GF-D8 (cell line): ENCODE data around the gene SDC1.

Experiments used
- DNase-seq: peaks from one replicate; lab custom pipeline; 2025; lab: John Stamatoyannopoulos, UW

The SDC1 gene

DNA sequence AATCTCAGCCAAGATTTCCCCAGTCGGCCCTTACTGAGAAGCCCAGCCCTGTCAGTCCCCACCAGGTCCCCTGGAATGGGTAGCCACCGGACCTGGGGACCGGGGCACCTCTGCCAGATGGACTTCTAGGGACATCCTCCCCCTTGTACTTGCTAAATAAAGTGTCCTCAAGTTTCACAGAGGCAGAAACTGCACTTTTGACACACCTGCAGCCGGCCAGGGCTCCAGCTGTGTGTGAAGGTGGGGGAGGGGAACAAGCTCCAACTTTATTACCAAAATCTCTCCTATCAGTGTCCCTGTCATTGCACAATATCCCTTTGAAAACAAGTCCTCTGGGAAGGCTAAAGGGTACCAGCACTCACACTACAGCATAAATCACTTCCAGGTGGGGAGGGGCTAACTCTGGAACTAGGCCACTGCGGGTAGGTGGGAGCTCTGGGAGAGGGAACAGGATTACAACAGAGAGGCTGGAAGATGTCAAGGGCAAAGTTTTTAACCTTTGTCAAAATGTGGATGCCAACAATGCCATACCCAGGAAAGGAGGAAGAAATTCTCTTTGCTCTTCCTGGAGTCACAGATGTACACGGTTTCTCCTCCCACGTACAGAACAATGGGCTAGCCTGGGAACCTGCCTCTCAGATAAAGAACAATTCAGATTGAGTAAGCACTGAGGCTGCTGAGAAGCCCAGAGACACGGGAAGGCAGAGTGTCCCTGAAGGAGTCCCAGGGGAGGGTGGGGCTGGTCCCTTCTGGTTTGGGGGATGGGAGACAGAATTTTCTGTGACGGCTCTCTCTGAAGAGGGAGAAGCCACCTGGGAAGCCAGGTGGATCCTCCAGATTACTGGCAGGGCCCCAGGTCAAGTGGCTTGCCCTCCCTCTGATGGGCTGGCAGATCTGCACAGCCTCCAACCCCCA, 11.0 kb downstream of the SDC1 start:
- DNase-seq, result no peak

DNA sequence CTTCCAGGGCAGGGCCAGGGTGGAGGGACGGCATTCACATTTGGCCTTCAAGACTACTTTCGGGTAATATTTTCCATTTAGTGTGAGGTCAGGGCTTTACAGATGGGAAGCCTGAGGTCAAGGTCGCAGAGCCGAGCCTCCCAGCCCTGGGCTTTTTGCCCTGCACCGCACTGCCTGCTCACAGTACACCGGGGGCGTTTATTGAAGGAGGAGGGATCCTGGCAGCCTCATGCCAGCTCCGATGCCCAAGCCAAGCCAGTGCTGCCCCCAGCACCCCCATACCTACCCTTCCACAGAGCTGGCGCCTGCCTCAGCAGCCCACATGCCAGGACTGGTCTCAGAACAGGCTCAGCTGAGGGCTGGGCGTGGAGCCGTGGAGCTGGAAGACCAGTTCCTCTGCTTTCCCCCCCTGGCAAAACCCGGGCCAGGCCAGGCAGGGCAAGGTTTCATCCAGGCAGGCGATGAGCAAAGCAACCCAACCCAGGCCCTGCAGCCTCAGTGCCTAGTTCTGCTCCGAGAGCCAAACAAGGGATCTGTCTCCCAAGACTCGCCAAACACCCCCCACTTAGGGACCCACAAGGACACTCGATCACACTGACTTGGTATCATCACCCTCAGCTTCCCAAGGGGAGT, 11.9 kb downstream of the SDC1 start:
- DNase-seq, result no peak

DNA sequence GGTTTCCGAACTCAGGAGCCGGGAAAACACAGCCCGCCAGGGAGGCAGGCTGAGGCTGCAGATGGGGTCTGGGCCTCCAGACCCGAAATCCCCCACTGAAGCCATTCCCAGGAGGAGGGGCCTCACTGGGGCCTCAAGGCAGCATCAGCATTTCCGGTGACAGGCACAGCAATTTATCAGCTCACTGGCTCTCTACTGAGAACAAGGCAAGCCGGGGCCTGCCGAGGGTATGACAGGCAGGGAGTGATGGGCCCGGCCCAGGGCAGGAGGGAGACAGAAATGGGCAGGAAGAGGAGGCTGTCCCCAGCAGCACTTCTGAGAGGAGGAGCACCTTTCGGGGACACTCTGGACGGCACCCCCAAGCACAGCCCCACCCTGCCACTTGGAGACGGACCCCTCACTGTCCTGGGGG, 12.5 kb downstream of the SDC1 start:
- DNase-seq, result no peak

DNA sequence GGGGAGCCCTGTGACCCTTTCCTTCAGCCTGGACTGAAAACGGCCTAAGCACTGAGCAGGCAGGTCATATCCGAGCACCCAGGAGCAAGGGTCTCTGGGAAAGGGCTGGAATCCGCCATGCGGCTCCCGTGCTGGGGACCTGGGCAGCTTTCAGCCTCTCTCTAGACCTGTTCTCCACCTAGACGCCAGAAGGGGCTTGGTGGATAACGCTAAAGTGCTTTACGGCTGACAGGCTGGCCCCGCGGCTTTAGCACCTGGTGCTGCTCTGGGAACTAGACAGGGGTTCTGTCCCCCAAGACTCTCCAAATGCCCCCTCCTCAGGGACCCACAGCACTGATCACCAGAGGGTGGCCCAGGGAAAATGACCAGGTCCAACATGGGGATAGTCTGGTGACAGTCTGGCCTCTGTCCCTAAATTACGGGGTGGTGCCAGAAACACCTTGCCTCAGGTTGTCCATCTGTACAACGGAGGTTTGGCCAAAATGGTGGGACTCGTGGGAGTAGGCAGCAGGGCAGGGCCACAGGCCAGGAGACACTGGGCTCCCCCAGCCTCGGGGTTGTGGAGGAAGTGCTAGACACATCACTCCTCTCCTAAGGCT, 13.0 kb downstream of the SDC1 start:
- no peak for DNase-seq

DNA sequence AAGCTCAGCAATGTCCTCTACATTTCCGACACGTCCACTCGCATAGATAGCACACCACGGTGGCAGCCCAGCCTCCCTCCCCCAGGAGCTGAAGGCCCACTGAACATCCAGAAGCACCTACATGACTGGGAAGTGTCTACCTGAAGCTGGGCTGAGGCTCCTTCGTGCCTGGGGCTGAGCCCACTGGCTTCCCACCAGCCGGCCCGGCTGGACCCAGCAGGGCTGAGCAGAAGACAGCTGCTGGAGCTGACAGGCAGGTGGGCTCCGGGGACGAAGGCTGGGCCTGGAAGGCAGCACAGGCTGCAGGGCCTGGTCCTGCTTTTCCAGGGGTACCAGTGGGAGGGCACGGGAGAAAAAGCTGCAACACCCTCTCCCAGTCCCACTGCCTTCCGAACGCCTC, 13.5 kb downstream of the SDC1 start:
- no peak for DNase-seq

DNA sequence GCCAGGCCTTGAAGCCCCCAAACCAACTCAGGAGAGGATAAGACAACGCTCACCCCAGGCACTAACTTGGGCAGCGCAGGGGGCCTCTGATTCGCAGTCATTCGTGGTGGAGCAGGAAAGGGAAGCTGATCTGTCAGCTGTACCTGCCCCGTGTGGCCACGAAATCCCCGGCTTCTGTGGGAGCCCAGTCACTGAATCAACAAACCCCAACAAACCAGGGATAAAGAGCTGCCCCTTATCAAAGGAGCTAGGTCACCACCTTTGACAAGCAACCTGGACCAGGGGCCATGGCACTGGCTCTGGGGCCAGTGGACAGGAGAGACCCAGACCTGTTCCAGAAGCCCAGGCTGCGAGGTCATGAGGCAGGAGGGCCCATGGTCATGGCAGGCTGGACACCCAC, 14.5 kb downstream of the SDC1 start:
- DNase-seq, result no peak

DNA sequence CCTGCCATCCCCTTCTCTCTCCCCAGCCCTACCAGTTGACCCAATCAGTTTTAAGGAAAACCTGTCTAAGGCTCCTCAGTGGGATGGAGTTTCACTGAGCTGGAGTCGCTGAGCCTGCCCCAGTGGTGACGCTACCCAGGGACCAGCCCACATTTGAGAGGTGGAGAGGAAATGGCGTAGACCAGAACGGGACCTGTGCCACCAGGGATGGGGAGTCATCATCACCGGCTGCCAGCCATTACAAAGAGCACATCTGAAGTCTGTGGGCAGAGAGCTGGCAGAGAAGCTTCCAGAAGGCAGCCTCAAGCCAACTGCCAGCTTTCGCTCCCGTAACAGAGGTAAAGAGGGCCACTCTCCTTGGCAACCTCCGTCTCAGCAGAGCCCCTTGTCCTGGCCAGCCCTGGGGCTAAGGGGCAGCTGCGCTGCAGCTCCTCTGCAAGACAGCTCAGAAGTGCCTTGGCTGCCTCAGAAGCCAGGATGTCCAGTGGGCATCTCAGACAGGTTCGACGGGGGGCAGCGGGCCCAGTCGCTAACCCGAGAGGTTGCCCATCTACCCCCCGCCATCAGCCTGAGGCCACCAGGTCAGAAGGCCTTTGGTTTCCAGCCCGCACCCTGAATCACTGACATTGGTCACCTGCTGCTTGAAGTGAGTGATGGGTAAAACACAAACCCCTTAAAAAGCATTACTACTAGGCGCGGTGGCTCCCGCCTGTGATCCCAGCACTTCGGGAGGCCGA, 15.4 kb downstream of the SDC1 start:
- DNase-seq, result no peak

DNA sequence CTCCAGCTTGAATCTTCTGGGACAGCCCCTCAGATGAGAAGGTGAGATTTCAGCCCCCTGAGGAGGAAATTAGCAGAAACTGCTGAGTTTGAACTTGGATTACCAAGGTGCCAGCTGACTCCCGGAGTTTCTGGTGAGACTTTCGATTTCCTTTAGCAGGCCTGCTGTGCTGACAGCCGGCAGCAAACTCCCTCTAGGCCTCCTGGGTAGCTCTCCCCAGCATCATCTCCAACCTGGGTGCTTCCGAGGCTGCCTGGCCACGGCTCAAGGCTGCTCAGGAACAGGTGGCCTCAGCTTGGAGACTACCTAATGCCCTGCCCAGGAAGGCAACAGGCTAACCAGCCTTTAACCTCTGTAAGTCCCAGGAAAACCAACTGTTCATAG, 16.5 kb downstream of the SDC1 start:
- DNase-seq, result no peak

DNA sequence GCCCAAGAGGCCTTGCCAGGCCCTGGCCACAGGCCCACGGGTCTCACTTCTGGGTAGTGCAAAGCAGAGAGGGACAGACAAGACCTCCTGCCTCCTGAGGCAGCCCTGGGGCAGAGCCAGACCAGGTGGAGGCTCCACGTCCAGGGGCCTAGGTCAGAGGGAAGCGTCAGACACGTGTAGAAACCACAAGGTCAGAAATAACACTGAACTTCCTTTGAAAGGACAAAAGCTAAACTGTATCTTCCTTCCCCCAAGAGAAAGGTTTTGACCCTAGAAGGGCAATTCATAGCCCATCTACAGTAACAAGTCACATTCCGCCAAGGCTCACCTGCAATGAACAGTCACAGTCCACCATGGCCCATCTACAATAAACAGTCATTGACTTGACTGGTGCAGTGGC, 17.9 kb downstream of the SDC1 start:
- DNase-seq, result no peak

DNA sequence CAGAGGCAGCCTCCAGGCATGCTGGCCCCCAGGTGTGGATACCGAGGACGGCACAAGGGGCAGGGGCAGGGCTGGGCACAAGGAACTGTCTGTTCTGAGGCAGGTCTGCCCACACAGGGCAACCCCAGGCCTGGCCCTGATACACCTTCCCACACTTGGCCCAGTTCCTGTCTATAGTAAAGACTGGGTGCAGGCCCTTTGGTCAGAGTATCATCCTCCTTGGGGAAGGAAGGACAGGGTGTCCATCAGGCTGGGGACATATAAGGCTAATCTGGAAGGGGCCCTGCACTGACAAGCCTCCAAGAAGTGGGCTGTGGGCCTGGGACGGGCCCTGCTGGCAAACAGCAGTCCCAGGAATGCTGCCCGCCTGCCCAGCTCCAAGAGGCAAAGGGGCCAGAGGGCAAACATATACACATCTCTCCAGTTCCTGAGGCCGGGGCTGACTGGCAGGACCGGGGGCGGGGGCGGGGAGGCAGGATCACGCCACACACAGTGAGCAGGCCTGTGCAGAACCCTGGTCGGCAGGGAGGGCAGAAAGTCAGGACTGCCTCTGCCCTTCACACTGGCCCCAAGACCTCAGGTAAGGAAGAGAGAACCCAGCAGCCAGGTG, 18.9 kb downstream of the SDC1 start:
- DNase-seq, result no peak

DNA sequence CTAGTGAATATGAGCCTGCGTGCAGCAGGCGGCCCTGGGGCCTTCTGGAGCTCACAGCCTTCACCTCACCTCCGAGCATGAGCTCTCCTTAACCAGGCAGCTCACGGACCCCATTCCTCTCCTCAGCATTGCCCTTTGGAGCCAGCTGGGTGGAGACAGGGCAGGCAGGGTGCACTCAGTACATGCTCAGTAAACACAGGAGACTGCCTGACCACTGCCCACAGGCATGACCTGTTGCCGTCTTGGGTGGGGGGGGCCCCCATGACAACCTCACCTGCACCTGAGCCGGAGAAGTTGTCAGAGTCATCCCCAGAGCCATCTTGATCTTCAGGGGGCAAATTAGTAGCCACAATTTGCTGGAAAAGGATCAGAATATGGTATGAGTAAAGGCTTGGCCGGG, 19.9 kb downstream of the SDC1 start:
- no peak for DNase-seq

DNA sequence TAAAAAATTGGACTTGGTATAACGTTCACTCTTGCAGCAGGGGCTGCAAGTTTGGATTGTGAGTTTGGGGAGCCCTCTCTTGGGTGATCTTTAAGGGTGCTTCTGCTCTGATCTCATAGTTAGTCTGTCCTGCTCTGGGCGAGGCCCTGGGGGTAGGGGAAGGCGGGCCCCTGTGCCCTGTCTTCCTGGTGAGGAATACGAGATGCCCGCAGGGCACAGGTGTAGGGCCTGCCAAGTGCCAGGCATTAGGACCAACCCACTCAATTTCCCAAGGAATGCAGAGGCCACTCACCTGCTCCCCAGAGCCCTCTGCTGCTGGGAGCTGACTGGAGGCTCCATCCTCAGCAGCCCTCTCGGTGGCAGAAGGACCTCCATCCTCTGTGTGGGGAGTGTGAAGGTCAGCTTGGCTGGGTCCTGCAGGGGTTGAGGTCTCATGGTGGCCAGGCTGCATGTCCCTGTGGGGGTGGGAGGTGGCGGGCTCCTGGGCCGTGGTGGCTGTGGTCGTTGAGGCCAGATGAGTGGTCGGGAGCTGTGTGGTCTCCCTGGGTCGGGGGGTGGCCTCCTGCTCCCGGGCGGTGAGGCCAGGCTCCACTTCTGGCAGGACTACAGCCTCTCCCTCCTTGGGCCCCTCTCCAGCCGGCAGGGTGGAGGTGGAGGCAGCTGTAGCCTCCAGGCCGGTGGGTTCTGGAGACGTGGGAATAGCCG, 21.3 kb downstream of the SDC1 start:
- no peak for DNase-seq

DNA sequence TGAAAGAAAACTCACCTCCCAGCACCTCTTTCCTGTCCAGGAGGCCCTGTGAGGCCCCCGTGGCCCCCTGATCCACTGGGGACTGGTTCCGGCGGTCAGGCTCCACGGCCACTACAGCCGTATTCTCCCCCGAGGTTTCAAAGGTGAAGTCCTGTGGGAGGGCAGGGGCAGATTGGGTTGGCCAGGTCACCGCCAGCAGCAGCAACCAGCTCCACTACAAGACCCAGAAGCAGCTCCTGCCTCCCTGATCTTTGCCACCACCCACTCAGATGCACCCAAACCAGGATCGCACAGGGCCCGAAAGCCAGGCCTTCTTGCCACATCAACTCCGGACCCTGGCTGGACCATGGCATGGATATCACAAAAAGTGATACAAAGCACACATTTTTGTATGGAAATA, 21.9 kb downstream of the SDC1 start:
- no peak for DNase-seq

DNA sequence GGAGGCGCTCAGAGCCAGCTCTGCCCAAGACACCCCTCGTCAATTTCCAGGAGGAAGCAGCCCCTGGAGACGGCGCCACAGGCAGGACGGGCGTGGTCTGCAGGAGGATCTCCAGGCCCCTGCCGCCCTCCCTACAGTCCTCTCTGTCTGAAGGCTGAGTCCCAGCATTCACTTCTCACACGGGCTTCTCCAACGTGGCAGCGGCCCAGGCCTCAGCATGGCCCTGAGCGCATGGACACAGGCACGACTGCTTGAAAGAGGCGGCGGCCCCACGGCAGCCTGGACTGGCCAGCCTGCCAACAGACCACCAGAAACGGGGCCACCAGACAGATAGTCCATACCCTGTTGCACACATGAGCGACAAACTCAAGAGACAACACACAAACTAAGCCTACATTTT, 23.3 kb downstream of the SDC1 start:
- DNase-seq, result no peak

DNA sequence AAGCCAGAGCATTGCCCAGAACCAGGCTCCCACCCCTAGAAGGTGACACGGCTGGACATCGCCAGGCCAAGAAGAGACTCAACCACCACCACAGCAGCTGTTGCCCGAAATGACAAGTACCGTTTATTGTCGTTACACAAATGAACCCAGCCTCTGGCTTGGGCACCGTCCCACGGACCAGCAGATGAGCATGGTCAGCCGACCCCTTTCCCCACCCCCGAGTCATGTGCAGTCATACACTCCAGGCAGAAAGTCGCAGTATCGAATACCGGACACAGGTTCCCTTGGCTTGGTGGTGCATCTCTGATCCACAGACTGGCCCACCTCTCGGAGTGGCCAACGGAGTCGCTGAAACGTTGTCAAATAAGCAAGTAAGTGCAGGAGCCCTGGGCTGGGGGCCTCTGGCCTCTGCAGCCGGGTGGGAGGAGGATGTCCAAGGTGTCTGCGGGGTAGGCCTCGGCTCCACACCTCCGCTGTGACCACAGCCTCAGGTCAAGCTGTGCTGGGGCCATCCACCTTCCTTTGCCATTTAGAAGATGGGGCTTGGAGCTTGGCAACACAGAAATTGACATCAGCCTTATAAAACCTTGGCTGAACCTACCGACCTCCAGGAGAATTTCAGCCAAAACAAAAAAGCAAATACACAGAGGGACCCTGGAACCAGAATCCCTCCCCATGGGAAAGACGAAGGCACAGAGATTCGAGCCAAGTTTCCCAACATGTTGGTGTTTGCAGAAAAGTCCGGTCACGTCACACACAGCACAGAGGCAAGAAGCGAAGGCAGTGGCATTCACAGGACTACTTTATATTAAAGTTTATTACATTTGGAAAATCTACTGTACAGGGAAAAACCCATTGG, 24.0 kb downstream of the SDC1 start:
- DNase-seq, result no peak

DNA sequence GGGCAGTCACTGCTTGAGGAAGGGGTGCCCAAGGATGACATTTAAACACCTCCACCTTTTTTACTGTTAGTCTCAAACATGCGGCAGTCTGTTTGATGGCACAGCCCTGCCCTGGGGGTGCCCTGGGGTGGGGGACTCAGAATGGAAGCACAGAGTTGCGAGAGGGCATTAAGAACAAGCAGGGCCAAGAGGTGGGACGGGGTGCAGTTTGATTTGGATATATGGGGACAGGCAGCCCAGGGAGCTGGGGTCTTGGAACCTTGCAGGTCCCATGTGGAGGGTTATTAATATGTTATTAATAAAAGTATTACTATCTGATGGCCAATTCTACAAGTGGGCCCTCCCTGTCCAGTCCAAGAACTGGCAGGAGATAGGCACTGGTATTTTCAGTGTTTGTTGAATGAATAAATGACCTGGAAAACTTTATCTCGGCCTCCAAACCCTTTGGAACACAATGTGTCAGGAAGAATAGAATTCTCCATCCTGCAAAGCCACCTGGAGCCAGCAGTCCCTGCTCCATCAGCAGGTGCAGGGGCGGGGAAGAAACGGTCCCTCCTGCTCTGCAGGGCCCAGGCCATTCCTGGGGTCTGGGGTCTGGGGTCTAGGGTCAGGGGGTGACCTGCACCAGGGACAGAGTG, 25.2 kb downstream of the SDC1 start:
- DNase-seq, result no peak

DNA sequence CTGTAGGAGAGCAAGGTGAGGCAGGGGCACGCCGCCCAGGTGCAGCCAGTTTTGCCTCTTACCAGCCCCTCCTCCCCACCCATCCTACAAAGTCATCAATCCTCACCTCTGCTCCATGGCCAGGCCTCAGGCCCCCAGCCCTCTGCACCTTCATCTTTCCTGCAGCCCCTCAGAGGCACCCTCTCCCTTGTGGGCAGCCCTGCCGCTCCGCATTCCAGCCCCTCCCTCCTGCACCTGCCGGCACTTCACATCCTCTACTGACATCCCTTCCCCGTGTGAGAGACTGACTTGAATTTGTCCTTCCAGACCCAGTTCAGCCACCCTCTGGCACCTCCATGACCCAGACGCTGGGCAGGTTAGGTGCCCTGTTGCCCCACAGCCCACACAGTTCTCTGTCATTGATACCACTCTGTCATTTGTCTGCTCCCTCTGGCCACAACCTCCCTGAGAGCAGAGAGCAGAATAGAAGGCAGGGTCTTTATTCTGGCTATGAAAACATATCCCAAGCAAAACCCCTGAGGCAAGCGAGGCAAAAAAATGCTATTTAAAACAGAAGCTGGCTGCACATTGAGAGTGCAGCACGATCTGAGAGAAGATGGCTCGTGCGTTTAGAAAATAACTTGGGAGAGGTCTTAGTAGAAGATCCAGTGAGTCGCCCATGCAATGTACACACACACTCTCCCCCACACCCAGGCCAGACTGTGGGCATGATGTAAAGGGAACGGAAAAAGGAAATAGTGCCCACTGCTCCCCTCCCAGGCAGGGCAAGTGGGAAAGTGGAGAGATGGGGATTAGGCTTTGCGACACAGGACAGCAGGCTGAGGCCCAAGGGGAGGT, 25.9 kb downstream of the SDC1 start:
- DNase-seq, result no peak

DNA sequence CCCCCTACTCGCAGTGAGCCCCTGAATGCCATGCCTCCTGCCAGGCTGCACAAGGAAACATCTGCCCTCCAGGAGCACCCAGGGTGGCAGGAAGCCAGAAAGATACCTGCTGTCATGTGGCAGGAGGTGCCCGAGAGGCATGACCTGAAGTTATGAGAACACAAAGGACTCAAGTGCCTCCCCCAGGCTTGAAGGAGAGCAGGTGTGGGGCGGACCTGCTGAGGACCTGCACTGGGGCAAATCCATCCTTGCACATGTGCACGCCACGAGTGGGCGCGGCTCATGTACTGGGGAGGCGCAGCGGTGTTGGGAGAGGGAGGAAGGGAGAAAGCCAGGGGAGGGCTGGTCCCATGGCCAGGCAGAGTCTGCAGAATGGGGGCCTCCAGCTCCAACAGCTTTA, 26.9 kb downstream of the SDC1 start:
- DNase-seq, result no peak

DNA sequence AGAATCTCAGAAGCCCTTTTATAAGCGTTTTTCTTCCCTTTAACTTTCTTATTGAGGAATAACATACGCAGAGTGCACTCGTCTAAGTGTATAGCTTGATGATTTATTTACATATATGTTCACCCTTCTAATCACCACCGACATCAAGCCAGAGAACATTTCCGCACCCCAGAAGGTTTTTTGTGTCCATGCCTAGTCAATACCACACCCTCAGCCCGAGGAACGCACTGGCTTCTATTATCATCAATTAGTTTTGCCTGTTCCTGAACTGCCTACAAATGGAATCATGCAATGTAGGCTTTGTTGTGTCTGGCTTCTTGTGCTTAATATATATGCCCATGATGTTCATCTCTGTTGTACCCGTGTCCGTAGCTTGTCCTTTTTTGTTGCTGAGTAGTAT, 27.7 kb downstream of the SDC1 start:
- DNase-seq, result no peak
